Ovary (tissue), 9 donors: ENCODE results near the gene ZRANB2. TPM values are rescaled to one million over a fixed set of nuclear protein-coding genes. Genes with fewer than 3 reads are reported as not detected.

ENCODE experiments used
- DNase-seq, 5 donors: peaks; one replicate each; pipeline ENCODE4 v3.0.0-alpha.2; 2019 to 2020
- H3K27ac ChIP-seq, 2 donors: fragments of 200-600 bp; one replicate each; pipeline versions ENCODE4 v1.5.1 to v1.8.0; 2019 to 2022
- H3K27me3 ChIP-seq: fragments of 200-600 bp; one replicate; pipeline ENCODE4 v1.8.0; 2022
- H3K36me3 ChIP-seq: fragments of 200-600 bp; sonication (generic); one replicate; pipeline ENCODE4 v1.5.1; 2019
- H3K4me1 ChIP-seq: one replicate; pipeline ENCODE4 v1.8.1; 2013; ENCODE audit warnings: mild to moderate bottlenecking, moderate library complexity; ENCODE audit not compliant: insufficient read depth
- H3K4me3 ChIP-seq: fragments of 200-600 bp; sonication (generic); one replicate; pipeline ENCODE4 v1.5.1; 2017
- H3K9me3 ChIP-seq, 2 donors: fragments of 200-600 bp in 1 of 2; sonication (generic) in 1 of 2; one replicate each; pipeline versions ENCODE4 v1.5.1 to v1.8.1; 2013 to 2019; ENCODE audit warnings: mild to moderate bottlenecking in 1 of 2, moderate library complexity in 1 of 2
- CTCF ChIP-seq, 3 donors: fragments of 450-650 bp in 2 of 3; fragments of 200-600 bp in 1 of 3; IDR thresholded peaks; one replicate each; pipeline versions ENCODE4 v1.5.1 to v1.8.0; 2016 to 2022; ENCODE audit warnings: antibody characterized with exemption in 3 of 3, mild to moderate bottlenecking in 1 of 3
- EP300 ChIP-seq: sonication (generic); formaldehyde crosslinking; IDR thresholded peaks from one replicate; pipeline ENCODE4 v1.6.1; 2017; ENCODE audit warnings: antibody characterized with exemption
- POLR2A ChIP-seq: fragments of 450-650 bp; IDR thresholded peaks from one replicate; pipeline ENCODE4 v1.6.1; 2017; ENCODE audit warnings: antibody characterized with exemption, mild to moderate bottlenecking, moderate library complexity
- WGBS, 3 donors: extraction: QIAGEN DNeasy Blood & Tissue Kit in 1 of 3; methylation state at CpG; one replicate each; pipeline versions ENCODE4 v1.1.5 to v1.1.7; 2013 to 2017; 5-methylcytosine and 5-hydroxymethylcytosine counted together
- intact Hi-C, 4 donors: fragments of 100-400 bp; cut with DNase I; formaldehyde crosslinking; loops; one replicate each; pipeline versions ENCODE4 v1.11.0 to v1.15.1; 2022 to 2023
- polyA plus RNA-seq, 2 donors: library from polyadenylated mRNA; stranded (reverse); fragments of 200-250 nt in 1 of 2; fragments of 350-450 nt in 1 of 2; fragmentation: Illumina TruSeq in 1 of 2; extraction: RNeasy Lipid Tissue Mini Kit (QIAGEN cat#74804) in 1 of 2; gene quantifications; one replicate each; pipeline ENCODE4 v1.2.3, GENCODE V29; 2013 to 2014
- total RNA-seq, 7 donors: library from RNA; depleted of rRNA in 2 of 7; stranded (reverse); fragments of >200 nt in 2 of 7; fragmentation: NEBNext Ultra II Directional in 3 of 7; extraction: Animal tissue kit (Norgen Biotek cat#: 25700) in 3 of 7; gene quantifications; one replicate each; pipeline versions ENCODE4 v1.1.0 to v1.2.4, GENCODE V29; 2016 to 2023
- donor health status: DM: no; HTN: no; CAD: no; lungs with moderate emphysema.
- donor health status: DM: no; HTN: no; CAD: no.
- donor health status: Bipolar disorder and iron deficiency.
- donor health status: DM: yes; HTN: yes; CAD: no.
- donor health status: DM: no; HTN: no; CAD: no.
- donor health status: DM: yes; HTN: yes; CAD: no.

Gene ZRANB2
- total and polyA plus RNA-seq, 9 donors = 53.4 to 109 (median 84.7) TPM

DNA sequence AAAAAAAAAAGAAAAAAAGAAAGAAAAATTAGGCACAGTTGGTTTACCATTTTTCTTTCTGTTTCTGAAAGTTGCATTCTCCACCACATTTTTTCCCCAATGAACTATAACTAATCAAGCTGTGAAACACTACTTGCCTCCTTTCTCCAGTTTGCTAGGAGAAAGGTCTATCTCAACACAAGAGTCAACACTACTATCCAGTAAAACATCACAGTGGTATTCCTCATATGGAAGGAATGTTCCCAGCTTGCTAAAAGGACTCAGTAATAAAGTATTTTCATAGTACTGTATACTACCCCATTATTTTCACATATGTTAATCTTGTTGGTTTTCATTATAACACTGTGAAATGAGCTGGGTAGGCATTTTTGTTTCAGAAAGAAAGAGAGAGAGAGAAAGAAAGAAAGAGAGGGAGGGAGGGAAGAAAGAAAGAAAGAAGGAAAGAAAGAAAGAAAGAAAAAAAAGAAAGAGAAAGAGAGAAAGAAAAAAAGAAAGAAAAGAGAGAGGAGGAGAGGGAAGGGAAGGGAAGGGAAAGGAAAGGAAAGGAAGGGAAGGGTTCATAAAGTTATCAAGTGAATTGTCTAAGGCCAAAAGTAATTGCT lies 41.1 kb downstream of the ZRANB2 start:
- Histone ChIP-seq H3K4me3 (no peak overlapping the region), H3K27ac (no peak overlapping the region), H3K27me3 (no peaks in the 10 kb centered on the region), H3K4me1 (no peaks in the 10 kb centered on the region), H3K36me3 (no peaks in the 10 kb centered on the region), H3K9me3 (no peaks in the 10 kb centered on the region)
- DNase-seq = no peak
- intact Hi-C loops = loop anchor here in 1 of 4 donors (10.0 kb wide), 1 partner anchor 515 kb away; no protein-coding TSS in a partner anchor
- TF ChIP-seq EP300 (no peak), POLR2A (no peak), CTCF (IDR thresholded peaks at IDR 0.05) (no peak)

DNA sequence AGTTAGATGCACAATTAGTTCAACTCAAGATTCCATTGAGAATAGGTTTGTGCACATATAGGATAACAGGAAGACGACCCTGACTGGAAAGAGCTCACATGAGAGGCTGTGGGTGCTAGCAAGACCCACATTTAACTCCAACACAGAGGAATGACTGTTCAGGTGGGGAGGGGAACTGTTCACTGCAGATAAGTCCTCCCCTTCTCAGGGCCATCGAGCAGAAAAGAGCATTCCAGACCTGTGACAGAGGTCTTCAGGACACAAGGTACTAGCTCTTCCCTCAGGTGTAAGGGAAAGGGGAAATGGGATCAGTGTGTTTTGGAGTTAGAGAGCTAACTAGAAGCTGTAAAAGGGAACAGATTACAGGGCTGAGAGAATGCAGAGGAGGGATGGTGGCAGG lies 41.9 kb downstream of the ZRANB2 start:
- Histone ChIP-seq H3K9me3 (no peaks in the 10 kb centered on the region), H3K36me3 (no peaks in the 10 kb centered on the region), H3K4me3 (no peak overlapping the region), H3K4me1 (no peaks in the 10 kb centered on the region), H3K27me3 (no peaks in the 10 kb centered on the region), H3K27ac (no peak overlapping the region)
- 57 to 65% (median 65%) methylated on average over 2 of the region's 2 CpGs for WGBS, 3 donors
- TF ChIP-seq EP300 (no peak), POLR2A (no peak), CTCF (IDR thresholded peaks at IDR 0.05) (no peak)
- no peak for DNase-seq
- intact Hi-C loops = no loop called here

DNA sequence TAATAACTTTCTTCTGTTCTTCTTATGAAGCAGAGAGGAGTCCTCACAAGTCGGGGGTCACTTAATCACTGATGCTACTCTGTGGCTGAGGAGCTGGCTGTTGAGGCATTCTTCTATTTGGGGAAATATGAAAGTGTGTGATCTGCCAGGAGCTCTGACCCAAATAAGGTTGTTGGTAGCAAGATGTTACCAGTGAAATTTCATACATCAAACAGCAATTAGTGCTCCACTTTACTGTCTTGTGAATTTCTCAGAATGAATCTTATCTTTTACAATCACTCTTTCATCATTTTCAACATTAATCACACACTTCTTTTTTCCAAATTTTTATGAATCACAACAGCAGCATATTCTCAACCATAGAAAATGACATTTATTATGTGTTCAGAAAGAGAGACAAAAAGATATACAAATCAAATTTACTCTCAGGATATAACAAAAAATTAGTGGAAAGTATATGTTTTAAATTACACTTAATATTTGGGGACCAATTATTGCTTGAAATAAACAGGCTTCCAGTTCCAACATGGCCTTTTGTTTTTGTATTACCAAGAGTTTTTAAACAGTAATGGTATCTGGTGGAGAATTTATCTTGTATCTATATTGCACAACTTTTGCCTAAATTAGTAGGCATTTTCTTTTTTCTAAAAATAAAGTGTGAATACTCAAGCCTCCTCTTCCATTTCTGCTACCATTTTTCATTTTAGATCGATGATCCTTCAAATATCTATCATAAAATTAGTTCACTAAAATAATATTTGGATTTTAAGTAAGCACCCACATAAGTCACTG lies 42.8 kb downstream of the ZRANB2 start:
- H3K27ac ChIP-seq = no peak overlapping the region
- TF ChIP-seq CTCF (IDR thresholded peaks at IDR 0.05) (no peak), POLR2A (no peak), EP300 (no peak)
- no peak overlapping the region for H3K4me3 ChIP-seq
- H3K4me1 ChIP-seq = no peaks in the 10 kb centered on the region
- no peaks in the 10 kb centered on the region for H3K9me3 ChIP-seq
- no peaks in the 10 kb centered on the region for H3K27me3 ChIP-seq
- intact Hi-C loops = no loop called here
- no peak for DNase-seq
- 71 to 78% (median 74%) methylated on average over 2 of the region's 2 CpGs for WGBS, 3 donors
- H3K36me3 ChIP-seq = no peaks in the 10 kb centered on the region

DNA sequence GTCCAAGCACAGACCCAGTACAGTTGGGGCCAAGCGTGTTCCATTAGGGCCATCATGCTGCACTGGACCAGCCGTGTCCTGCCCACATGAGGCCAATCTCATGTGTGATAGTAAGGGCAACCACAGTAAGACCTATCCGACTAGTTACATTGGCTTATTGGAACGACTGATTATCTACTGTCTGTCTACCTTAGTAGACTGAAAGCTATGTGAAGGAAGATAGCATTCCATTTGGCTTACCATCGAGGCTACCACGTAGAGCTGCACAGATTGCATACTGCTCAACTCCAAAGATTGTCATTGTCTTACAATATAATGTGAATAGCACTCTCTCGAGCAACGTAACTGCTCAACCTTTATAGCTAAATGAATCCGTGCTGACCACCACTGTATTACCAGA lies 43.8 kb downstream of the ZRANB2 start:
- H3K36me3 ChIP-seq = no peaks in the 10 kb centered on the region
- H3K27me3 ChIP-seq = no peaks in the 10 kb centered on the region
- no peak for DNase-seq
- no peak overlapping the region for H3K4me3 ChIP-seq
- H3K9me3 ChIP-seq = no peaks in the 10 kb centered on the region
- no peak for TF ChIP-seq CTCF (IDR thresholded peaks at IDR 0.05)
- TF ChIP-seq POLR2A = no peak
- TF ChIP-seq EP300 = no peak
- no peak overlapping the region for H3K27ac ChIP-seq
- WGBS, 3 donors = 94 to 95% (median 95%) methylated on average over 9 of the region's 9 CpGs
- no peaks in the 10 kb centered on the region for H3K4me1 ChIP-seq
- intact Hi-C loops = no loop called here
